ENCODE data around the gene RAB7A. TPM values are rescaled to one million over a fixed set of nuclear protein-coding genes. Genes with fewer than 3 reads are reported as not detected.

RAB7A gene
- total and polyA plus RNA-seq, 2 of the 8 experiments (the other 6 are each of a cell fraction or from before 2014, with no cell fraction given): 179 to 195 TPM

- WGBS, 2 experiments (ENCODE audit: extremely low coverage in 1 of 2, insufficient coverage in 1 of 2, insufficient read length in 1 of 2, insufficient replicate concordance in 2 of 2, low coverage in 1 of 2, low lambda C conversion rate in 2 of 2, missing lambda C conversion rate in 1 of 2): 100% methylated on average over 1 of the region's 1 CpG; no CpG with 5 or more reads in 1 of the 2 experiments
- Histone ChIP-seq H4K8ac (ENCODE audit: extremely low read depth, insufficient read depth, low read length) (no peak overlapping the region), H2AFZ (ENCODE audit: low read length) (no peak overlapping the region), H3K79me2 (ENCODE audit: control insufficient read depth in 1 of 2, insufficient read depth in 2 of 2, low read length in 2 of 2) (peaks cover 0 to 21% of the 10 kb centered on the region in 2 experiments; a peak in 1 of 4 replicates), H3K56ac (replicated peaks; ENCODE audit: insufficient read length, low read depth, low read length) (no peak overlapping the region), H2BK120ac (replicated peaks; ENCODE audit: low read depth, low read length) (no peak overlapping the region), H3K27ac (ENCODE audit: low read depth, low read length) (no peak overlapping the region), H3K36me3 (ENCODE audit: control insufficient read depth in 2 of 4, insufficient read depth in 4 of 4, low read length in 3 of 4) (peaks cover 12 to 43% (median 31%) of the 10 kb centered on the region in 4 experiments), H2AK5ac (ENCODE audit: low read depth, low read length) (no peak overlapping the region), H3K23ac (ENCODE audit: insufficient read length) (no peak overlapping the region), H3K4me2 (ENCODE audit: insufficient read depth in 1 of 2, low read depth in 2 of 2, low read length in 2 of 2) (no peak overlapping the region), H3K18ac (ENCODE audit: extremely low read depth, low read length) (no peak overlapping the region), H3K27me3 (replicated peaks in 1 of 4; ENCODE audit: control insufficient read depth in 3 of 4, extremely low read depth in 1 of 4, insufficient read depth in 3 of 4, low read length in 3 of 4) (no peaks in the 10 kb centered on the region), H2BK15ac (ENCODE audit: low read length) (no peak overlapping the region), H3K23me2 (ENCODE audit: low read depth, low read length) (no peaks in the 10 kb centered on the region), H2BK5ac (ENCODE audit: low read depth, low read length) (no peak overlapping the region), H3K4me1 (replicated peaks in 1 of 4; ENCODE audit: control insufficient read depth in 3 of 4, insufficient read depth in 4 of 4, low read length in 3 of 4) (peaks cover 0 to 2% (median under 1%) of the 10 kb centered on the region in 4 experiments; a peak in 3 of 7 replicates), H2BK12ac (ENCODE audit: low read depth, low read length) (no peak overlapping the region), H3K4me3 (ENCODE audit: extremely low read depth in 1 of 4, insufficient read depth in 2 of 4, low read depth in 3 of 4, low read length in 4 of 4) (no peak overlapping the region), H3K79me1 (ENCODE audit: low read depth, low read length) (peaks cover 2% of the 10 kb centered on the region; the same call in 1 of the 2 replicates), H3K14ac (ENCODE audit: insufficient read length) (no peak overlapping the region), H2BK20ac (ENCODE audit: low read length) (no peak overlapping the region), H4K20me1 (replicated peaks in 1 of 2; ENCODE audit: control insufficient read depth in 1 of 2, insufficient read depth in 2 of 2, low read length in 2 of 2) (peaks cover 3 to 6% of the 10 kb centered on the region in 2 experiments), H3K9ac (replicated peaks in 1 of 4; ENCODE audit: extremely low read depth in 1 of 4, low read depth in 3 of 4, low read length in 3 of 4) (no peak overlapping the region; a peak in 1 of 7 replicates), H3K4ac (replicated peaks; ENCODE audit: insufficient read length, low read depth, low read length) (no peak overlapping the region), H3K9me3 (ENCODE audit: insufficient read depth in 2 of 2, low read depth in 1 of 2, low read length in 1 of 2) (no peaks in the 10 kb centered on the region), H4K91ac (replicated peaks; ENCODE audit: insufficient read length, low read length) (no peak overlapping the region), H4K5ac (ENCODE audit: insufficient read length, low read depth, low read length) (no peak overlapping the region)
- FAIRE-seq (no peak), DNase-seq (ENCODE audit: low read depth in 1 of 2, low spot score in 2 of 2) (no peak)
- ChIA-PET POLR2A (ENCODE audit: partially characterized antibody) (interaction anchor here (0.7 kb wide), 1 partner anchor 279 kb away, joined by 3 read pairs; no protein-coding TSS in a partner anchor), CTCF (ENCODE audit: partially characterized antibody) (interaction anchor here (0.7 to 4.4 kb wide), 11 partner anchors 11 to 182 kb away, joined by 3 to 28 read pairs (median 4); no protein-coding TSS in a partner anchor)
- TF ChIP-seq BRCA1 (IDR thresholded peaks at IDR 0.05; ENCODE audit: low read depth, low read length) (no peak), KDM1A (IDR thresholded peaks at IDR 0.05; ENCODE audit: borderline replicate concordance, low read length) (no peak), CREB1 (IDR thresholded peaks at IDR 0.05) (no peak), SAP30 (IDR thresholded peaks at IDR 0.05; ENCODE audit: insufficient read depth, insufficient replicate concordance, low read length) (no peak), POLR2AphosphoS5 (IDR thresholded peaks at IDR 0.05; ENCODE audit: low read depth, low read length) (no peak), KDM5A (IDR thresholded peaks at IDR 0.05; ENCODE audit: low read length) (no peak), BCL11A (IDR thresholded peaks at IDR 0.05; ENCODE audit: low read depth in 2 of 2, low read length in 2 of 2) (no peak), EZH2 (IDR thresholded peaks at IDR 0.05; ENCODE audit: low read depth, low read length, severe bottlenecking) (no peak), PHF8 (conservative IDR thresholded peaks at IDR 0.05; ENCODE audit: low read depth, low read length) (no peak), POLR2A (IDR thresholded peaks at IDR 0.05; ENCODE audit: control extremely low read depth in 1 of 2, low read depth in 2 of 2, low read length in 2 of 2) (no peak)
Measured at GRCh38 chr3:128799653-128800052, 73.7 kb downstream of the RAB7A start.

Measured in H1 (cell line).